ENCODE data around the gene ORM2.

DNA sequence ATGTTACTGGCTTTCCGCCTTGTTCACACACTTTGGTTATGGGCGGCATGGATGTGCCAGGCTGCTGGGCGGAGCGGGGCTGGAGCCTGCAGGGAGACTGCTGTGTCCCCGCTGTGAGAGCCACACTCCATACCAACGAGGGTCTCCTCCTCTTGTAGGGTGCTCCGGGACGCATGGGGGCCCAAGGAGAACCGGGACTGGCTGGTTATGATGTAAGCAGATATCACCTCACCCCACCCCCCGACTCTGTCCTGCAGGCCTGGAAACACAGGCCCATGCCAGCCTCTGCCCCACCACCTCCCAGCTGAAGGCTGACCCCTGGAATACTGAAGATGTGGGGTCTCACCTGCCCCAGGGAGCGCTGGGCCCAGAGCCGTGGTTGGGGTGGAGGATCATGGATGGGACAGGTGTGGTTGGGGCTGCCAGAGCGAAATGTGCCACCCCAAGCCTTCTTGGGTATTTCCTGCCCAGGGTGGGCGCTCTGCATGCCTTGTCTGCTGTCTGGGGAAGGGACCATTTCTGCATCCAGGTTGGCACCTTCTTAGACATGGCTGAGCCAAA lies 46.0 kb upstream of the ORM2 start:
- TF ChIP-seq, protein P1, sequence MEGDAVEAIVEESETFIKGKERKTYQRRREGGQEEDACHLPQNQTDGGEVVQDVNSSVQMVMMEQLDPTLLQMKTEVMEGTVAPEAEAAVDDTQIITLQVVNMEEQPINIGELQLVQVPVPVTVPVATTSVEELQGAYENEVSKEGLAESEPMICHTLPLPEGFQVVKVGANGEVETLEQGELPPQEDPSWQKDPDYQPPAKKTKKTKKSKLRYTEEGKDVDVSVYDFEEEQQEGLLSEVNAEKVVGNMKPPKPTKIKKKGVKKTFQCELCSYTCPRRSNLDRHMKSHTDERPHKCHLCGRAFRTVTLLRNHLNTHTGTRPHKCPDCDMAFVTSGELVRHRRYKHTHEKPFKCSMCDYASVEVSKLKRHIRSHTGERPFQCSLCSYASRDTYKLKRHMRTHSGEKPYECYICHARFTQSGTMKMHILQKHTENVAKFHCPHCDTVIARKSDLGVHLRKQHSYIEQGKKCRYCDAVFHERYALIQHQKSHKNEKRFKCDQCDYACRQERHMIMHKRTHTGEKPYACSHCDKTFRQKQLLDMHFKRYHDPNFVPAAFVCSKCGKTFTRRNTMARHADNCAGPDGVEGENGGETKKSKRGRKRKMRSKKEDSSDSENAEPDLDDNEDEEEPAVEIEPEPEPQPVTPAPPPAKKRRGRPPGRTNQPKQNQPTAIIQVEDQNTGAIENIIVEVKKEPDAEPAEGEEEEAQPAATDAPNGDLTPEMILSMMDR (IDR thresholded peaks at IDR 0.05; ENCODE audit: low read length) = no peak
- TF ChIP-seq EZH2phosphoT487 (IDR thresholded peaks at IDR 0.05; ENCODE audit: low read length) = no peak
